ENCODE results near the gene CD8B2. TPM values are rescaled to one million over a fixed set of nuclear protein-coding genes. Genes with fewer than 3 reads are reported as not detected.
"Not testable (repeated sequence)": the region's sequence is repeated elsewhere in the genome, so short reads cannot be mapped to it uniquely, and the experiment has no call there.

Gene CD8B2
- total RNA-seq, 1 experiment from 2014 or later, result not detected

DNA sequence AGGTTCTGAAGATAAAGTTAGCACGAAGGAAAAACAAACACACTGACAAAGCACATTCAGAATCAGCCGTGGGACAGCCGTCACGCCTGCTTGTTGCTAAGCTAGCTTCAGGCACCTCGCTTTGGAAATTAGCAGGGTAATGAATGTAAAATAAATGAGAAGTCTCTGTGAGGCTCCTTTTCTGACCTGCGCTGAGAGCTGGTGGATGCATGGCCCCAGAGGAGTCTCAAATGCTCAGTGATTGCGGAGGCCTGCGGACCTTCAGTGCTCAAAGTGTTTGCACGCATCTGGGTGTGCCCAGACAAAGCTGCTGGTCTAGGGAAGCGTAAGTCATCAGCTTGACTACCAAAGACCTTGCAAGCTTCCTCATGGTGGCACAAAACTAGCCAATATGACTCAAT, 50.6 kb downstream of the CD8B2 start:
- in situ Hi-C loops (cut with HindIII; ENCODE audit: low pct_unique_long_range_greater_than_20kb, low sequenced_read_pairs), result no loop called here
- DNase-seq (ENCODE audit: low read depth), result no peak

DNA sequence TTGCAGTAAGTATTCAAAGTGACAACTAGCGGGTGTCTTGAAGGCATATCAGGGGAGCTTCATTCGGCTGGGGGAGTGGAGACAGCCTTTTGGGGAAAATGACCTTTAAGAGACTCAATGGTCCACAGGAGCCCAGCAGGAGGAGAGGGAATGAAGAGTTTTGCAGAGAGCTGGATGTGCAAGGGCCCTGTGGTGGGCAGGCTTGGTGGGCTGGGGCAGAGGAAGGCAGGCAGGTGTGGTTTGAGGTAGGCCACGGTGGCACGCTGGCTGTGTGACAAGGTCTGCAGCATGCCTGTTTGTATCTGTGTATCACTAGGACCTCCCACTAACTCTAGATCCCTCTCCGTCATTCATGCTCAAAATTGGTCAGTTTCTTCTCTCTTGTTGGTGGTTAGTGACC, 53.7 kb downstream of the CD8B2 start:
- no peak for DNase-seq (ENCODE audit: low read depth)
- in situ Hi-C loops (cut with HindIII; ENCODE audit: low pct_unique_long_range_greater_than_20kb, low sequenced_read_pairs), result no loop called here

DNA sequence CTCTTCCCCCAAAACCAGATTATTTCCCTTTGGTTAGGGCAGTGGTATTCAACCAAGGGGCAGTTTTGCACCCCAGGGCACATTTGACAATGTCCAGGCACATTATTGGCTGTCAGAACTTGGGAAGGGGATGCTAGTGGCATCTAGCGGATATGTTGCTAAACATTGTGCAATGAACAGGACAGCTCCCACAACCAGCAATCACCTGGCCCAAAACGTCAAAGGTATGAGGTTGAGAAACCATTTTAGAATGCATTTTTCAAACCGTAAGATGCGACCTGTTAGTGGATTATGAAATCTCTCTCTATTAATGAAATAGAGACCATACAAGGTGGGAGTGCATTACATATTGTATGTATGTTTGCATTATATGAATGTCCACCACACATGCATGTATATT, 54.2 kb downstream of the CD8B2 start:
- DNase-seq (ENCODE audit: low read depth), result no peak
- in situ Hi-C loops (cut with HindIII; ENCODE audit: low pct_unique_long_range_greater_than_20kb, low sequenced_read_pairs), result no loop called here

DNA sequence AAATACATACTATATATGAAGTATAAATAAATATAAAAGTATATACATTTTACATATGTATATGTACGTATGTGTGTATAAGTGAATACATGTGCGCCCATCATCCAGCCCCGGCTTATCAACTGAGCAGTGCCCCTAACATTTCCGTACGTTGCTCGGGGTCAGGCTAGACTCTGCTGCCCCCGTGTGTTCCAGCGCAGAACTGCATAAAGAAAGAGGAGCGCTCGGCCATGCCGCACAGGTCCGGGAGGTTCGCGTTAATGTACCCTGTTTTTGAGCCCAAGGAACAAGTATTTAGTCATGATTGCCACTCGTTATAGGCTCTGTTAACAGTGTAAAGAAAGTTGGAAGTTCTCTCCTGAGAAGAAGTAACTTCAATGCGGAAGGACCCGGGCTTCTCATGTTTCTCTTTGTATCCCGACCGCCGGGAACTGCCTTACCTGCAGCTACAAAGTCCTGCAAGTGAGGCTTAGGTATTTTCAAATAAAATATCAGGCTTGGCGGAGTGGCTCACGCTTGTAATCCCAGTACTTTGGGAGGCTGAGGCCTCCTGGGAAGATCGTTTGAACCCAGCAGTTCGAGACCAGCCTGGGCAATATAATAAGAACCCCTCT, 55.7 kb downstream of the CD8B2 start:
- DNase-seq (ENCODE audit: low read depth), result peak; percentile 63
- in situ Hi-C loops (cut with HindIII; ENCODE audit: low pct_unique_long_range_greater_than_20kb, low sequenced_read_pairs), result no loop called here

DNA sequence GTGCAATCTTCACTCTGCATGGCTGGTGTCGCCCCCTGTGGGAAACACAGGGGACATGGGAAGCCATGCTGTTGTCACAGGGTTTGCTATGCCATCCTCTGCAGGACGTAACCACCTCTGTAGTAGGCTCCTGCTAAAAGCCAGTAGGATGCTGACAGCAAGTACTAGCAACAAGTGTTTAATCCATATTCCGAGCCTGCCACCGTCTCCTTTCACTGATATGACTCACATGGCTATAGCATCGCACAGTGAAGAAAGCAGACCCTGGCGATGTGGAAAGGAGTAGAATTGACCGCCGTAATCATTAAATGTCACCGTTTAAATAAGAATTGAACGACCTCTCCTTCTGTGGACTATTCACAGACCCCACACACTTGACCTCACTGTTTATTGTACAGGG, 57.8 kb downstream of the CD8B2 start:
- in situ Hi-C loops (cut with HindIII; ENCODE audit: low pct_unique_long_range_greater_than_20kb, low sequenced_read_pairs), result no loop called here
- DNase-seq (ENCODE audit: low read depth), result no peak

DNA sequence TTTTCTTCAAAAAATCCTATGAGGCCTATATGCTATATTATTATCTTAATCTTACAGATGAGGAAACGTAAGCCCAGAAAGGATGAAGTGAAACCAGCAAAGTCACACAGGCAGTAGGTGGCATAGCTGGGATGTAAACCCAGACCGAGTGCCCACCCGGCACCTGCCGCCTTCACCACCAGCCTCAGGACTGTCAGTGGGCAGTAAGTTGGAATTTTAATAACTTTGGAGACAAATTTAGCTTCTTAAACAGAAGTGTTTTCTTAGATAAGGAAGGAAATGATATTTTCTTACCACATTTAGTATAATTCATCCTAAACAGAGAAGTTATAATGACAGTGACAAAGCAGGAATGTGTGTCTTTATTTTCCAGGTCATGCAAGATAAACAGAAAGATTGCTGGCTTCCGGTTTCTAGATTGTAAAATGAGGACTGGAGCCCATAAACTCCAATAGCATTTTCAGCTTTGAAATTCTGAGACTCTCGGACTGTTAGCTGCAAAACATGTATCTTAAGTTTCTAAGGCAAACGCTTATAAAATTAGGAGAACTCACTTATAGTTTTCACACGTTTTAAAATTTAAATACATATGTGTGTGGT, 59.3 kb downstream of the CD8B2 start:
- in situ Hi-C loops (cut with HindIII; ENCODE audit: low pct_unique_long_range_greater_than_20kb, low sequenced_read_pairs), result no loop called here

DNA sequence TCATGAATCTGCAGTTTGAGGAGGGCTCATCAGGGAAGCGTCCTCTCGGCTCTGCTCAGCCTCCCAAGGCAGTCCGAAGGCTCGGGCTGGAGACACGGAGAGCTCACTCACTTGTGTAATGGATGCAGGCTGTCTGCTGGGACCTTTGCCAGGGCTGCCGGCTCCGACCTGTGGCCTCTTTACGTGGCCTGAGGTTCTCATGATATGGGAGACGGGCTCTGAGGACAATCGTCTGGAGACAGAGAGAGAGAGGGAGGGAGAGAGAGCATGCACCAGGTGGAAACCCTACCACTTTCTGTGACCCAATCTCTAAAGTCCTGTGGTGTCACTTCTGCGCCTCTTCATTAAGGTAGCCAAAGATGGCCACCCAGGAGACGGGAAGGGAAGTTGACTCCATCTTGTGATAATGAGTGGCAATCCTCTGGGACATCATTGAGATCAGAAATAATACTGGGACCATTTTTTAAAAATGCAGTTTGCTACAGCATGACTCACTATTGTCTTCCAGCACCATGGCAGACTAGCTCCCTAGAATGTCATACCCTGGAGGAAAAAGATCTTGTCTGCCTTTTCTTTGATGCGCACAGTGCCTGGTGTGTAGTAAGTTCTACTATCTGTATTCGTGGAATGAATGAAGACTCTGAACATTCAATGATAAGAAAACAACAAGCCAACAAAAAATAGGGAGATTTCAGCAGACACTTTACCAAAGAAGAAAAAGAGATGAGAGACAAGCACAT, 60.2 kb downstream of the CD8B2 start:
- in situ Hi-C loops (cut with HindIII; ENCODE audit: low pct_unique_long_range_greater_than_20kb, low sequenced_read_pairs), result no loop called here
- DNase-seq (ENCODE audit: low read depth), result no peak

More for the DNA sequence above, 59.3 kb downstream of the CD8B2 start:
- DNase-seq (ENCODE audit: low read depth), result no peak

DNA sequence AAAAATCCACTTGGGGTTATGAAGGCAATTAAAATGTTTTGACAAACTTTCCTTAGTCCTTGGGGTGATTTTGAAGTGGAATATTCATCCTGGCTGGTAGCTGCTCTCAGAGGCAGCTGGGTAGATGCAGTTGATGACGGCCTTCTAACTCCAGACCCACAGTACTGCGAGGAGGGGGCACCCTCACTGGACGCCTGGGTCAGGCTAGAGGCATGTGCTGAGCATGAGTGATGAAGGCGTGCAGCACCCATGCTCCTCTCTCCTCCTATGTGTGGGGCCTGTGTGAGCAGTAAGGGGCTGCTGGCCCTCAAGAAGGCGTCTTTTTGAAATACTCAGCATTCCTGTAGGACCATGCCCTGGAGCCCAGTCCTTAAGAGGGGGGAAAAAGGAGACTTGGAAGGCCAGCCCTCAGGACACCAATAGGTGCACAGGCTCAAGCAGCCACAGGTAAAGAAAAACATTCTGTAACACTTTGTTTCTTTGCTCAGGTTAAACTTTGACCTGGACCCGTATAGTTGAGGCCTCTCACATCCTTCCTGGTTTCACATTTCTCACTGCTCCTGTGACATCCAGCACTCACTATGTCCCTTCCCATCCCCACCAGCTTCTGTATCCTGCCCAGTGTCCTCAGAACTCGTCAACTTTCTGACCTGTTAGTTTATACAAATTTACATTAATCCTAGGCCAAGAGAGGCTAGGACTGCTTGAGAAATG, 64.4 kb downstream of the CD8B2 start:
- no peak for DNase-seq (ENCODE audit: low read depth)
- in situ Hi-C loops (cut with HindIII; ENCODE audit: low pct_unique_long_range_greater_than_20kb, low sequenced_read_pairs), result no loop called here

DNA sequence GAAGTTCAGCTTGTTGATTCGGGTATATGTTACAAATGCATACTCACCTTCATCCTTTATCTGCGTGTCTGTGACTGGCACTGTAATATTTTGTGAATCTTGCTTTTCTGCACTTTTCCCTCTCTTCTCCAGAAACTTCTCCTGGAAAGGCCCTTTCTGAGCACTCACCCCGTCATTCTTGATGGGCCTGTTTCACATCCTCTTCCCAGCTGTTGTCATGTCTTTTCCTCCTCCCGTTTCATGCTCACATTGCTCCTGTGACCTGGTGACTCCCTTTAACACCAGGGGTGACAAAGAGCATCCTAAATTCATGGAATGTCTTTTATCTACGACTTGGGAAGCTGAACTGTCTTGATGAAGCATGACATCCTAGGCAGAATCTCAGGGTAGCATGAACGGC, 65.8 kb downstream of the CD8B2 start:
- in situ Hi-C loops (cut with HindIII; ENCODE audit: low pct_unique_long_range_greater_than_20kb, low sequenced_read_pairs), result no loop called here

DNA sequence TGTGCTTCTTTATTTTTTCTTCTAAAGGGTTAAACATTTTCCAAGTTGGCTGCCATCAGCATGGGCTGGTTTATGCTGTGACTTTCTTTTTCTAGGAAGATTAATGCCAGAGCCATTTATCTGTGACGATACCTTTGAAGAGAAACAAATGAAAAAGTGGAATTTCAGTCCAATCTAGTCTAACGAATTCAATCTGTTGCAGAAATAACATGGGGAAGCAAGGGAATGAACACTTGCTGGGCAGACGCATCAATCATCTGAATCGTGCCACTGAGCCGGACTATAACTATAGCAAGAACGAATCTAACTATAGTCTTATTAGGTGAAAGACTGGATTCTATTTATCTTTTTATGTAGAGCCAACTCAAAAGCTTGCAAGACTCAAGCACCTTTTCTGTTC, 66.2 kb downstream of the CD8B2 start:
- no peak for DNase-seq (ENCODE audit: low read depth)
- in situ Hi-C loops (cut with HindIII; ENCODE audit: low pct_unique_long_range_greater_than_20kb, low sequenced_read_pairs), result no loop called here

More for the DNA sequence above, 65.8 kb downstream of the CD8B2 start:
- DNase-seq (ENCODE audit: low read depth), result no peak

DNA sequence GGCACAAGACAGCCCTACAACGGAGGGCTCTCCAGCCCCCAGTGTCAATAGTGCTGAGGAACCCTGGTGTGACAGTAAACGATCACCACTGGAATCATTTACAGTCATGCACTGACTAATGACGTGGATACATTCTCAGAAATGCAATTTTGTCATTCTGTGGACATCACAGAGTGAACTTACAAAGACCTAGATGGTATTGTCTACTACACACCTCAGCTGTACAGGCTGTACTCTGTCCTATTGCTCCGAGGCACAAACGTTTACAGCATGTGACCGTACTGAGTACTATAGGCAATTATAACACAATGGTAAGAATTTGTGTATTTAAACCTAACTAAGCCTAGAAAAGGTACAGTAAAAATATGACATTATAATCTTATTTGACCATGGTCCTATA, 67.2 kb downstream of the CD8B2 start:
- DNase-seq (ENCODE audit: low read depth), result no peak
- in situ Hi-C loops (cut with HindIII; ENCODE audit: low pct_unique_long_range_greater_than_20kb, low sequenced_read_pairs), result no loop called here

DNA sequence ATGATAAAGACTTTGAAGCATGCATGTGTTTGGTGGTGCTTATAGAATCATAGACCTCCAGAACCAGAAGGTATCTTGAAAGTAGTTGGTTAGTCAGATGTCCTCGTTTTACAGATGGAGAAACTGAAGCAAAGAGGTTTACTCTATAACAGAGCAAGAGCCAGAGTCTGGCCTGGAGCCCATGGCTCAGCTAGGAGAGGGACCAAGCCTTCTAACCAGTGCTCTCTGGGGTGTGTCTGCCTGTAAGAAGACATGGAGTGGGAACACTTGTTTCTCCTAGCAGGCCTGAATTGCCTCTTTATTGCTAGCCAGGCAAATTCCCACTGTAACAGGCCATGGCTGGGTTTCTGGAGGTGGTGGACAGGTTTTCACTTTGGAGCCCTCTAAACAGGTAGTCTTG, 67.9 kb downstream of the CD8B2 start:
- in situ Hi-C loops (cut with HindIII; ENCODE audit: low pct_unique_long_range_greater_than_20kb, low sequenced_read_pairs), result no loop called here
- no peak for DNase-seq (ENCODE audit: low read depth)

DNA sequence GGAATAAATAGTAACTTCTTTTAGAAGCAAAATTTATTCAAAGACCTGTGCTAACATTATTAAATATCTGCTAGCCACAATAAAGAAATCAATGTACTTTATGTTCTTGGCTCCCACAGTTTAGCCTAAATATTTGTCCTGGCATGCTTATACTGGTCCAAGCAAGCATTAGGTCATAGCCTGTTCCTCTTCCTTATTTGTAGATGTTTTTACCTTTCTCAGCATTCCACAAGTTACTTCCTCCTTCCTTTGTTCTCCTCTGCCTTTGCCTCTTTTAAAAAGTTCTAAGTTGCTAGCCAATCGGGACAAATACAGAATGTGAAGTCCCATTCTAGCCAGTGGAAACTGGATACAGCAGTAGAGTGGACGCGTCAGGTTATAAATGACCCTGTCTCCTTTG, 72.6 kb downstream of the CD8B2 start:
- DNase-seq (ENCODE audit: low read depth); in situ Hi-C loops (cut with HindIII; ENCODE audit: low pct_unique_long_range_greater_than_20kb, low sequenced_read_pairs): not testable (repeated sequence)

DNA sequence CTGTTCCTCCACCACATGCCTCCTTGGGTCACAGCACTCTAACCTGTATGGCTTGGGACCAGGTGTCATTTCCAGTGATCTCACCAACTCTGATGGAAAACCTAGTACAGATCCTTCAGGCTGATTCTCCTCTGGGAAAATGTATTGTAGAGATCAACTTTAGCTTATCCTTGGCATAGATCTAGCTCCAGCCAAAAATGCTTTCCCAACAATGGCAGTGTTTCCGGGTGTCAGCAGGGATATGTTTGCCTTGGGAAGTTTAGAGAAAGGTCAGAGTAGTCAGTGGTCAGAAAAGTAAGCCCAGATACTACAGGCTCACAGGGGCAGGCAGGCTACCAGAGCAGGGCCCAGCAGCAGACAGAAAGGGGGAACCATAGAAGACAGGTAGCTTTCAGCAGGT, 73.6 kb downstream of the CD8B2 start:
- DNase-seq (ENCODE audit: low read depth), result no peak
- in situ Hi-C loops (cut with HindIII; ENCODE audit: low pct_unique_long_range_greater_than_20kb, low sequenced_read_pairs), result no loop called here

DNA sequence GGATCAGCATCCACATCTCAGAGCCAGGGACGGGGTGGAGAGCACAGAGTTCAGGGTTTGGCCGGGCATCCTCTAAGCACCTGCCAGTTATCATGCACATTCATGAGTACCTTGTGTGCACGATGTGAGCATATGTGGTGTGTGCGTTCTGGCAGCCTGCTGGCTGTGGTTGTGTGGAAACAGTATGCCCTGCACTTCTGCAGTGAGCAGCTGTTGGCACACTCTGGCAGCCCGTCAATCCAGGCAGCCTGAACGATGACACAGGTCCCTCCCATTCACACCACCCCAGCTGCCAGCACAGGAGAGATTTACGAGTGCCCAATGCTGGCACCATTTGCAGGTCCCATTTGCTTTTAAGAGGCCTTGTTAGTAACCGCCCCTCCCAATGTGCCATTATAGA, 74.2 kb downstream of the CD8B2 start:
- in situ Hi-C loops (cut with HindIII; ENCODE audit: low pct_unique_long_range_greater_than_20kb, low sequenced_read_pairs), result no loop called here
- no peak for DNase-seq (ENCODE audit: low read depth)

DNA sequence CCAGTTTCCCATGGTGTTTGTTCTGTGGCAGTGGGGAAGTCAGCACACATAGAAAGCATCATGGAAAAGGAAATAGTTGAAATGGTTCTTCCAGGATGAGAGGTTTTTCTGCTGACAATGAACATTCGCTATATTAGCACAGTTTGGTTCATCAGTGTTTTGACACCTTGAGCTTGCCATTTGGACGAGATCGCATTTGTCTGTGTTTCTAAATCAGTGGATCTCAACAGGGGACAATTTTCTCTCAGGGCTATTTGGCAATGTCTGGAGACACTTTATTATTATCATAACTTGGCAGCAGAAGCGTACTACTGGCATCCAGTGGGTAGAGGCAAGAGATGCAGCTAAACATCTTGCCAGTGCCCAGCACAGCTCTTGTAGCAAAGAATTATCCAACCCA, 74.6 kb downstream of the CD8B2 start:
- in situ Hi-C loops (cut with HindIII; ENCODE audit: low pct_unique_long_range_greater_than_20kb, low sequenced_read_pairs), result no loop called here
- no peak for DNase-seq (ENCODE audit: low read depth)

DNA sequence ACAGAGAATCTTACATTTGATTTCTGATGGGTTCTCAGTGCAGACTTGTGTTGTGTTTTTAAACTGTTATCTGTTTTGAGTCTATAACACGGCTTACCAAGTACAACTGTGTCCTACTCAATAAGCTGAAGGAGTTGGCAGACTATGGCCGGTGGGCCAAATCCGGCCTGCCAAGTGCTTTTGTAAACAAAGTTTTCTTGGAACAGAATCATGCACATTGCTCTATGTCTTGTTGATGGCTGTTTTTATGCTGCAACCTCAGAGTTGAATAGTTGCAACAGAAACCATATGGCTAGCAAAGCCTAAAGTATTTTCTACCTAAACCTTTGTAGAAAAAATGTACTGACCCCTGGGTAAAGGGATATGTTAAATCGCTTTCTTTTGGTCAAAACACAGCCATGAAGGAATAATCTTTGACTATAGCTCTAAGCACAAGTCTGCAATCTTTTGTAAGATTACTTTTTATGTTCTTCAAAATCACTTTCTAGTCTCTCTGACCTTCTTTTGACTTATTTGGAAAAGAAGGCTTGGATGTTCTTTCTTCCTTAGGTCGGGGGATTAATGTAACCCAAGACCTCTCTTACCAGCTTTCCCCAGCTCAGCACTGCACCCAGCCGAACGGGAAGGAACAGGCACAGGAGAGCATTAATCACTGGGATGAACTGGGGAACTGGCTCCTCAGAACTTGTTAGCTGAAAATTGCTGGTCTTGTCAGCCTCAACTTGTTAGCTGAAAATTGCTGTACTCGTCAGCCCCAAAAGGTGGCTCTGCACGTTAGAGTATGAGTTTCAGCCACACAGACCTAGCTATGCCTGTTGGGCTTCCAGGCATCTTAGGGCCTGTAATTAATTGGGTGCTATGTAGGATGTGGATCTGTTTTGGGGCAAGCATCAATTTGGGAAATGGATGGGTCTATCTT, 75.4 kb downstream of the CD8B2 start:
- in situ Hi-C loops (cut with HindIII; ENCODE audit: low pct_unique_long_range_greater_than_20kb, low sequenced_read_pairs), result no loop called here
- DNase-seq (ENCODE audit: low read depth), result no peak

DNA sequence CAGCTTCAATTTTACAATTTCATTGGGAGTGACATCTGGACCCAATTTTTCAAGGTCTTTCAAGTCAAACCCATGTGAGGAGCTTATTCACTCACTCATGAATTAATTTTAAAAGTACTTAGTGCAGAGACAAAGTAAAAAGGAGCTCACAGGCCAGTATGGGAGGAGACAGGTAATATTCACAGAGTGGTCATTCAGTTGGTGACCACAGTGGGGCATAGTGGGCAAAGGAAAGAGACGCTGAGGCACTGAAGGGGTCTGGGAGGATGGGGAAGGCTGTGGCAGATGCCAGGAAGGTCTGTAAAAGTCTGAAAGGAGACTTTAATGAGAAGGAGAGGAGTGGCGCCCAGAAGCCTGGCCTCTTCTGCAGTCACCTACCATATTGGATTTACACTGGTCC, 76.0 kb downstream of the CD8B2 start:
- in situ Hi-C loops (cut with HindIII; ENCODE audit: low pct_unique_long_range_greater_than_20kb, low sequenced_read_pairs), result no loop called here
- DNase-seq (ENCODE audit: low read depth), result no peak

Measured in Caki2 (cell line).